HL-60/S4 (cell line): Measurements from ENCODE around the gene OBP2A.

ENCODE experiments used
- in situ Hi-C: fragments of 300-500 bp; cut with MboI; formaldehyde crosslinking; loops from 2 replicates; pipeline ENCODE4 v1.14.3; 2022; ENCODE audit warnings: low sequenced_read_pairs

The OBP2A gene

GRCh38 chr9:135575995-135576631, 30.2 kb downstream of the OBP2A start:
- in situ Hi-C loops: no loop called here

GRCh38 chr9:135577256-135577655, 31.3 kb downstream of the OBP2A start:
- in situ Hi-C loops: no loop called here

- in situ Hi-C loops: no loop called here
These were observed 33.4 kb downstream of the OBP2A start for GRCh38 chr9:135579356-135579755.

- in situ Hi-C loops: no loop called here
These were observed 34.1 kb downstream of the OBP2A start for GRCh38 chr9:135579889-135580660.

- in situ Hi-C loops: no loop called here
These were observed 34.9 kb downstream of the OBP2A start for GRCh38 chr9:135580664-135581380.

- in situ Hi-C loops: no loop called here
These were observed 35.9 kb downstream of the OBP2A start for GRCh38 chr9:135581636-135582426.

- in situ Hi-C loops: no loop called here
These were observed 36.6 kb downstream of the OBP2A start for GRCh38 chr9:135582541-135582940.

GRCh38 chr9:135582966-135583687, 37.2 kb downstream of the OBP2A start:
- in situ Hi-C loops: no loop called here

- in situ Hi-C loops: no loop called here
These were observed 37.7 kb downstream of the OBP2A start for GRCh38 chr9:135583688-135584011.

GRCh38 chr9:135584371-135584770, 38.4 kb downstream of the OBP2A start:
- in situ Hi-C loops: no loop called here

- in situ Hi-C loops: no loop called here
These were observed 39.0 kb downstream of the OBP2A start for GRCh38 chr9:135584934-135585333.

- in situ Hi-C loops: no loop called here
These were observed 40.7 kb downstream of the OBP2A start for GRCh38 chr9:135586601-135587109.

- in situ Hi-C loops: no loop called here
These were observed 41.7 kb downstream of the OBP2A start for GRCh38 chr9:135587658-135588057.

GRCh38 chr9:135588371-135588770, 42.4 kb downstream of the OBP2A start:
- in situ Hi-C loops: no loop called here

GRCh38 chr9:135588886-135589595, 43.1 kb downstream of the OBP2A start:
- in situ Hi-C loops: no loop called here

- in situ Hi-C loops: no loop called here
These were observed 43.9 kb downstream of the OBP2A start for GRCh38 chr9:135589596-135590485.

GRCh38 chr9:135590486-135591079, 44.7 kb downstream of the OBP2A start:
- in situ Hi-C loops: no loop called here
